HG02798 (cell line): ENCODE results near the gene SERPINA5.

ENCODE experiments used
- ATAC-seq: cut with Tn5 transposase; IDR thresholded peaks from one replicate; pipeline ENCODE4 v1.9.1; 2021; ENCODE audit warnings: mild to moderate bottlenecking; ENCODE audit not compliant: unreplicated experiment, poor library complexity

SERPINA5 gene

DNA sequence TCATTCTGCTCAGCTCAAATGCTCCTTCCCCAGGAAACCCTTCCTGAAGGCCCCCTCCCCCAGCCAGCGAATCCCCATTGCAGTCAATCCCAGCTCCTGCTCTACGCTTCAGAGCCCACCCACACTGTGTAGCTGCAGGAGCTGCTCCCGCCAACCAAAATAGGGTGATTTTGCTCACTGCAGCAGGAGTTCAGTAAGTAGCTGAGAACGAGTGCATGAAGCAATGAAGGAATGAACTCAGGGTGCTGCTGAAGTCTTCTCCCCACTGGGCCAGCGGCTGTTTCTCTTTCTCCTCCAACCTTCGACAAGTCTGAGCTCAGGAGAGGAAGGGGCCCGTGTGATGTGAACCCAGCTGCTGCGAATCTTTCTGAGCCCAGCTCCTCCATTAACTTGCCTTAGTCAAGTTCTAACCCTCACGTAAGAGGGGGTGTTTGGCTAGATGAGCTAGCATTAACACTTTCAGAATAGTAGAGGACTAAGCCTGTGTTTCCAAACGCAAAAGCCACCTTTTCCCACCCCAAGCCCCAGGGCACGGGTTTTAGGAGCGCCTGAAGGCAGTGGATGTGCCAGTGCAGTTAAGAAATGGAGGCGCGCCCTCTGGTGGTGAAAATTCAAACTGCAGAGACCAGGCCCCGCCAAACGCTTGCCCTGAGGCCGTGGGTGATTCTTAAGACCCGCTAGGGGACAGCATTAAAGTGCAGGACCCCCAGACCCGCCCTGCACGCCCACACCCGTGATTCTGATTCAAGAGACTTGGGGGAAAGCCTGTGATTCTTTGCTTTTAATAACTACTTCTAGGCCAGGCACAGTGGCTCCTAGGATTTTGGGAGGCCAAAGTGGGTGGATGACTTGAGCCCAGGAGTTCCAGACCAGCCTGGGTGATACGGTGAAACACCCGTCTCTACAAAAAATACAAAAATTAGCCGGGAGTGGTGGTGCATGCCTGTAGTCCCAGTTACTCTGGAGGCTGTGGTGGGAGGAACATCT lies 31.9 kb upstream of the SERPINA5 start:
- no peak for ATAC-seq

- no peak for ATAC-seq
Observed at GRCh38 chr14:94550041-94550440, 31.2 kb upstream of the SERPINA5 start.

- ATAC-seq = no peak
Observed at GRCh38 chr14:94555991-94556390, 25.2 kb upstream of the SERPINA5 start.

- no peak for ATAC-seq
Observed at GRCh38 chr14:94557327-94557726, 23.9 kb upstream of the SERPINA5 start.

DNA sequence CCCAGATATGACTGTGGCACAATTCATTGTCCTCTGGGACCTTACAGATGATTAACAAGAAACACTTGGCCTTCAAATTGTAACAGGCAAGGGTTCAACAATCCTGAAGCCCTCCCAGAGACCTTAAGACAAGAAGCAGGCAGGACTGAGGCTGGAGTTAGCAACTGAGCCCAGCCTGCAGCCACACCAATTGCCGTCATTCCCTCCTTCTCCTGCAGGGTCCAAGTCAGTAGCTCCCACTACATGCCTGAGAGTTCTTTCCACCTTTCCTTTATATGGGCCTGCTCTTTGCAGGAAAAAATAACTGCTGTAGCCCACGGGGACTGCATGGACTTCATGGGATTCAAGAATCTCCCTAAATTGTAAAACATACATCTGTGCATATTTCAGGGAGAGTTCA lies 22.4 kb upstream of the SERPINA5 start:
- ATAC-seq = no peak

- ATAC-seq = no peak
Observed at GRCh38 chr14:94559638-94560290, 21.5 kb upstream of the SERPINA5 start.

DNA sequence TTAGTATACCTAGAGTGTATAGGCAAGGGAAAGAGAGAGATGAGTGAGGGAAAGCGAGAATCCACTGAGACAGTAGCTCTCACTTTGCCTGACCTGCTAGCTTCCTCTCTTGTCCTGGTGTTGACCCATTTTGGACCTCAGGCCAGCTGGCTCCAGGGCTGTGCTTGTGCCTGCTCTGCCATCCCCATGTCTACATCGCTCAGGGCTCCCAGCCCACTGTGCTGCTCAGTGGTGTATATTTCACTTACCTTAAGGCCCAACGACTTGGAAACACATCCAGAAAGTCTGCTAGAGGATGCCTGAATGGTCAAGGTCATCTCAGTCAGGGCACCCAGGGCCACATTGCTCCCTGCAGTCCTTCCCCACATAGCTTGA lies 20.9 kb upstream of the SERPINA5 start:
- no peak for ATAC-seq

DNA sequence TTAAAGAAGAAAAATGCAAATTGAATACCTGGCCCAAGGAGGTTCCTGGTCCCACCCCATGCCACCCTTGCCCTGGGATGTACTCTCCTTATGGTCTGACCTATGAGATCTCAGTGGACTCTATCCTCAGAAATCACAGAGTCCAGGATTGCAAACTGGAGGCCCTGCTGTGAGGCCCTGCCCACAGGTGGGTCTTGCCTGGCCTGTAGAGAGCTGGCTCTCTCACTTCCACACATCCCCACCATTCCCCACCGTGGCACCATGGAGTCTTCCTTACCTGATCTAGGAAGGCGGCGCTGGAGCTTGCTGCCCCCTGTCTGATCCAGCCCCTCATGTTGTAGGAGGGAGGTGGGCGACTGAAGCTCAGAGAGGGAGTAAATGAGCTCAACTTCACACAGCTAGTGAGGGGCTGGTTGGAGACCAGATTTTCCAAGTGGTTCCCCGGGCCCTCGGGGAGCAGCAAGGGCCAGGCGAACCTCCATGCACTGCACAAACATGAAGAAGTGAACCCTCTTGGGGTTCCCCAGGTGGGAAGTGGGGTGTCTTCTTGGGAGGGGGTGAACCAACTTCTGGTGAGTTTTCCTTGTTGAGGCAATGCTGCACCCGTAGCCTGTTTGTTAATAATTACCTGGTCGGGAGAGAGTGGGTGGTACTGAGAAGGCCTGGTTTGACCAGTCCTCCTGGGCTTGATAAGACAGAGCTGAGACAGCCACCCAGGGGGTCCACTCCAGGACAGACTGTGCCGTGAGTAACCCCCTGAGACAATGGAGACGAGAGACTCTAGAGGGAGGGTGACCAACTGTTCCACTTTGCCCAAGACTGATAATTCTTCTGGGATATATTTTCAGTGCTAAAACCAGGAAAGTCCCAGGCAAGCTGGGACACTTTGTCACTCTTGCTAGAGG lies 20.2 kb upstream of the SERPINA5 start, which contains the start of gene SERPINA4:
SERPINA4 (plus strand) TSS at position 692 of the 905 bp plus-strand sequence. CDS start 2,041 bp downstream, outside the sequence.
- no peak for ATAC-seq

GRCh38 chr14:94561656-94562010 lies 19.6 kb upstream of the SERPINA5 start:
- ATAC-seq = no peak

GRCh38 chr14:94562022-94562421 lies 19.2 kb upstream of the SERPINA5 start:
- no peak for ATAC-seq

DNA sequence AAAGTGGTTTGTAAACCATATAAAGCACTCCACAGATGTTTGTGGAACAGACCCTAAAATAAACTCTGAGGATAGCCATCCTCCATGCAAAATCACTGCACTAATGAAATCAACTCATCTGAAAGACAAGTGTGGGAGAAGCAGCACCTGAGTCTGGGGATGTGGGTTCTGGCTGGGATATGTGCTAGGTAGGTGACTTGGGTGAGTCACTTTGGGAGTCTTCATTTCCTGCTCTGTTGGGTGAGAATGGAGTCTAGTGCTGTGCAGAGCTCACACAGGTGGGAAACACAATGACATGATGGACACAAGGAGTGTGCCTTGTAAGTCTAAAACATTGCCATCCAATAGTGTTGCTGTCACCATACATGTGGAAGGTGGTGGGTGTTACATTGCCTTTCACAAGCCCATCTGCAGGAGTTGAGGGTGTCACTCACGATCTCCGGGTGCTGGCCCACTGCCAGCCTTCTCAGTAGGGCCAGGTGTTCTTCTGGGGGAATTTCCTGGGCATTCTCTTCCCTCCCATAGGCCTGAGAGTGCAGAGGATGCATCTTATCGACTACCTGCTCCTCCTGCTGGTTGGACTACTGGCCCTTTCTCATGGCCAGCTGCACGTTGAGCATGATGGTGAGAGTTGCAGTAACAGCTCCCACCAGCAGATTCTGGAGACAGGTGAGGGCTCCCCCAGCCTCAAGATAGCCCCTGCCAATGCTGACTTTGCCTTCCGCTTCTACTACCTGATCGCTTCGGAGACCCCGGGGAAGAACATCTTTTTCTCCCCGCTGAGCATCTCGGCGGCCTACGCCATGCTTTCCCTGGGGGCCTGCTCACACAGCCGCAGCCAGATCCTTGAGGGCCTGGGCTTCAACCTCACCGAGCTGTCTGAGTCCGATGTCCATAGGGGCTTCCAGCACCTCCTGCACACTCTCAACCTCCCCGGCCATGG lies 18.0 kb upstream of the SERPINA5 start:
- ATAC-seq = no peak

DNA sequence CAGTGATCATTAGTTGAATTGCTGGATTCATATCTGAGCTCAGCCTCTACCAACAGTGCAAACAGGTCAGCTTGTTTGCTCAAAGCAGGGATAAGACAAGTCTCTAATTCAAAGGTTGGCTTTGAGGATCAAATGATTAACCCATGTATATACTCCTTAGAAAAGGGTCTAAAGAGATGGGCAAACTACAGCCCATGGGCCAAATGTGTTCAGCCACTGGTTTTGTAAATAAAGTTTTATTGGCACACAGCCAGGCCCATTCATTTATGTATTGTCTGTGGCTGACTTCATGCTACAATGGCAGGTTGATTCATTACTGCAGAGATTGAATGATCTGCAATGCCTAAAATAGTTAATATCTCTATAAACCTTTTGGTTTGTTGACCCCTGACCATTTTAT lies 16.8 kb upstream of the SERPINA5 start:
- no peak for ATAC-seq

DNA sequence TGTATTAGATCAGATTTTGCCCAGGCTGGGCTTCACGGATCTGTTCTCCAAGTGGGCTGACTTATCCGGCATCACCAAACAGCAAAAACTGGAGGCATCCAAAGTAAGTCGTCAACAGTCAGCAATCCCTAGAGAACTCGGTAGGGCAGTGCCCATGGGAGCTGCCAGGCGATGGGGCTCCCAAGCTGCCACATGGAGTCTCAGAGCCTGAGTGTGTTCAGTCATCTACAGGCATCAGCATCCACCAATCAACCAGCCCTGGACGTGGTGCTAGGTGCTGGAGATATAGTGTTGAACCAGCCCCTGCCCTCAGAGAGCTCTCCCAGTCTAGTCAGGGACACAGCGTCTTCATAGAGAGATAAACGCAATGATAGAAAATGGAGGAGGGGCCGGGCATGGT lies 13.0 kb upstream of the SERPINA5 start:
- ATAC-seq = no peak

GRCh38 chr14:94569381-94570001 lies 11.7 kb upstream of the SERPINA5 start:
- no peak for ATAC-seq

DNA sequence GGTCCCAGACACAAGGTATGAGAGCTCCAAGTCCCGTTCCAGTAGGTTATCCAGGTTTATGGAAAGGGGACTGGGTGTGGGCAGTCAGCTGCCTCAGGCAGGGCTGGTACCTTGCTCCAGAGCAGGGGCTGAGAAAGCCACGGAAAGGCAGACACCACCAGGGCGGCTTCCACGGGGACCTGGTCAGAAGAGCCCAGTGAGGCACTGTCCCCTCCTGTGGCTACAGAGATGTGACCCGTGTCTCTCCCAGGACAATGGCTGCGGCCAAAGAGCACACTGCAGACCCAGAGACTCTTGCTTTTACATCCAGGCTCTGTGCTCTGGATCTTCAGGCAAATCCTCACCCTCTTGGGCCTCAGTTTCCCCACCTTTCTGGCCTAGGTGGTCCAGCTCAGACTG lies 11.2 kb upstream of the SERPINA5 start:
- ATAC-seq = no peak

- no peak for ATAC-seq
Observed at GRCh38 chr14:94570440-94570839, 10.8 kb upstream of the SERPINA5 start.

DNA sequence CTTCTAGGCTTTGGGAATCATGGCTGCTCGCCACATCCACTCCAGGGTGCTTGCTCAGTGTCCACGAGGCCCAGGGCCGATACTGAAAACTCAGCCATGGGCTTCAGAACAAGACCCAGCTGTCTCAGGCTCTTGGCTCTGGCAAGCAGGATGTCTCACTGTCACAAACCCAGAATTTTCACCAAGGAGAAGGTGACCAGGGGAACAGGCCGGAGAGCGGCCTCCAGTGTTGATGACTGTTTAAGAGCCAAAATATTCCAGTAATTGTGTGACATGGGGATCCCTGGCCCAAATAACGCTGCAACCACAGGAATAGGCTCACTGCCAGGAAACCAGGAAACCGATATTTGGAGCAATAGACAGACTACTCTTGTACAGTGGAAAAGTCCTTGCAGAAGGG lies 9.8 kb upstream of the SERPINA5 start:
- no peak for ATAC-seq

DNA sequence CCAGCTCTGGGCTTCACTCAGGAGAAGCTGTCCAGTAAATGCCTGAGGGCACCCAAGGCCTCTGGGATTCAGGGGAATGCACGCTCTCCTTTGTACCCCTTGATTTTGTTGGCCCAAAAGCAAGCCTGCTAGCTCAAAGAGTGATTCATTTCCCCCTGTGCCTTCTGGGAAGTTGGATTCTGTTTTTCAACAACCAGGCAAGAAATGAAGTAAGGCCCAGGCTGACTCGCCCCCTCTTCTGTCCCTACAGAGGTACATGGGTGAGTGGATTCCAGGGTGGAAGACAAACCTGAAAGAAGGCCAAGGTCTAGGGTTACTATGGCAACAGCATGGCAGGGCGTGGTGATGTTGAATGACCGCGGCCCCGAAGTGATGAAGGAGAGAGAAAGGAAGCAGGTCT lies 9.3 kb upstream of the SERPINA5 start:
- ATAC-seq = no peak

GRCh38 chr14:94572637-94573303 lies 8.5 kb upstream of the SERPINA5 start:
- ATAC-seq = no peak
